K562 (cell line): ENCODE results near the gene APOL3. TPM values are rescaled to one million over a fixed set of nuclear protein-coding genes. Genes with fewer than 3 reads are reported as not detected.

ENCODE experiments used
- ATAC-seq: fragments of 200-7000 bp; cut with Tn5 transposase; 3 replicates; pipeline ENCODE4 v1.9.1; 2020; ENCODE audit warnings: moderate library complexity
- BruUV-seq: library from RNA; stranded (reverse); fragments of 400-500 nt; replicated peaks from 2 replicates; lab custom pipeline; 2021; lab: Mats Ljungman, UMichigan
- CTCF ChIA-PET: fragments of 300-600 bp; formaldehyde crosslinking; extraction: SDS; loops from one replicate; lab custom pipeline; 2021; ENCODE audit warnings: low intra/inter-chr PET ratio; lab: Yijun Ruan, JAX
- POLR2A ChIA-PET: fragments of 300-600, 350-650 bp; sonication (Branson Sonifier 250); formaldehyde crosslinking; extraction: SDS; loops from one replicate; lab custom pipeline; 2021; ENCODE audit warnings: antibody characterized with exemption, inconsistent platforms; lab: Yijun Ruan, JAX
- DNase-seq, 4 experiments: peaks; one replicate each; pipeline versions ENCODE4 v3.0.0 to v3.0.0-alpha.2; 2011 to 2018; ENCODE audit warnings: low spot score in 3 of 4, mixed read lengths in 3 of 4; ENCODE audit errors: extremely low read depth in 1 of 4
- FAIRE-seq: peaks from 2 replicates; lab custom pipeline; 2011; peaks lifted over from hg19 to GRCh38; lab: Jason Lieb, UNC
- H2AFZ ChIP-seq: 2 replicates; pipeline ENCODE4 v1.6.0; 2011; ENCODE audit warnings: low read depth, low read length, control low read depth, inconsistent platforms
- H3K27ac ChIP-seq: fragments of 200-600 bp; 3 replicates; pipeline ENCODE4 v1.8.0; 2011; ENCODE audit warnings: low read depth, mild to moderate bottlenecking, control low read depth, inconsistent platforms, low read length, moderate library complexity, mixed read lengths; ENCODE audit errors: extremely low read depth
- H3K27me3 ChIP-seq, 2 experiments: fragments of 300-600 bp in 1 of 2; 2 replicates in 1 of 2; 3 replicates in 1 of 2; pipeline versions ENCODE4 v1.6.0 to v1.8.0; 2011; ENCODE audit warnings: inconsistent platforms in 2 of 2, low read length in 2 of 2, mild to moderate bottlenecking in 1 of 2, mixed read lengths in 1 of 2, moderate library complexity in 1 of 2; ENCODE audit not compliant: control insufficient read depth in 2 of 2, insufficient read depth in 2 of 2
- H3K36me3 ChIP-seq: fragments of 300-600 bp; 3 replicates; pipeline ENCODE4 v1.8.0; 2011; ENCODE audit warnings: mild to moderate bottlenecking, low read length, inconsistent platforms; ENCODE audit not compliant: control insufficient read depth, insufficient read depth
- H3K4me1 ChIP-seq, 2 experiments: fragments of 200-600 bp in 1 of 2; replicated peaks in 1 of 2; 2 replicates in 1 of 2; 3 replicates in 1 of 2; pipeline versions ENCODE4 v1.5.1 to v1.8.0; 2011; ENCODE audit warnings: inconsistent platforms in 2 of 2, low read length in 2 of 2, mild to moderate bottlenecking in 1 of 2, mixed read lengths in 1 of 2, moderate library complexity in 1 of 2; ENCODE audit not compliant: control insufficient read depth in 2 of 2, insufficient read depth in 2 of 2
- H3K4me2 ChIP-seq: 2 replicates; pipeline ENCODE4 v1.6.1; 2011; ENCODE audit warnings: low read length, control low read depth, inconsistent platforms, mixed read lengths; ENCODE audit not compliant: insufficient read depth
- H3K4me3 ChIP-seq: fragments of 200-600 bp; sonication (generic), shearing (Covaris generic); 2 replicates; pipeline ENCODE4 v1.5.1; 2016; ENCODE audit warnings: control low read depth, inconsistent platforms
- H3K79me2 ChIP-seq: fragments of 200-600 bp; 3 replicates; pipeline ENCODE4 v1.8.0; 2011; ENCODE audit warnings: low read length, inconsistent platforms; ENCODE audit not compliant: control insufficient read depth, insufficient read depth
- H3K9ac ChIP-seq, 2 experiments: 2 replicates each; pipeline versions ENCODE4 v1.6.0 to v1.6.1; 2011; ENCODE audit warnings: low read depth in 2 of 2, low read length in 2 of 2, control low read depth in 1 of 2, inconsistent platforms in 1 of 2, mild to moderate bottlenecking in 1 of 2, mixed read lengths in 1 of 2; ENCODE audit not compliant: insufficient read depth in 1 of 2
- H3K9me1 ChIP-seq: one replicate; pipeline ENCODE4 v1.6.0; 2011; ENCODE audit warnings: inconsistent platforms, mild to moderate bottlenecking, low read length, moderate library complexity; ENCODE audit not compliant: control insufficient read depth, insufficient read depth
- H3K9me3 ChIP-seq: replicated peaks from 2 replicates; pipeline ENCODE4 v1.5.1; 2011; ENCODE audit warnings: low read depth, low read length, inconsistent platforms; ENCODE audit not compliant: control insufficient read depth, insufficient read depth
- H4K20me1 ChIP-seq: replicated peaks from 2 replicates; pipeline ENCODE4 v1.6.1; 2011; ENCODE audit warnings: low read length, inconsistent platforms, mixed read lengths; ENCODE audit not compliant: control insufficient read depth, insufficient read depth
- CTCF ChIP-seq, 3 experiments: IDR thresholded peaks in 2 of 3; conservative IDR thresholded peaks in 1 of 3; 2 replicates each; pipeline ENCODE4 v1.5.1; 2011 to 2012; ENCODE audit warnings: low read length in 3 of 3, mild to moderate bottlenecking in 3 of 3, control low read depth in 2 of 3, improper control_type of control experiment in 1 of 3, inconsistent platforms in 1 of 3, low read depth in 1 of 3, mixed read lengths in 1 of 3, moderate library complexity in 1 of 3; ENCODE audit not compliant: insufficient read depth in 2 of 3
- LARP7 ChIP-seq: fragments of 450-650 bp; IDR thresholded peaks from 2 replicates; pipeline ENCODE4 v1.6.1; 2016
- WGBS: fragments of 100-300 bp; shearing (Covaris generic); methylation state at CpG from one replicate; pipeline ENCODE4 v1.1.6; 2016; ENCODE audit warnings: low coverage, mixed read lengths; ENCODE audit not compliant: insufficient coverage; ENCODE audit errors: missing lambda C conversion rate; 5-methylcytosine and 5-hydroxymethylcytosine counted together
- in situ Hi-C: fragments of 300-500 bp; cut with MboI; formaldehyde crosslinking; loops from 4 replicates; pipeline ENCODE4 v1.15.0; 2018; ENCODE audit warnings: inconsistent platforms, mixed read lengths
- intact Hi-C: fragments of 100-400 bp; cut with micrococcal nuclease; formaldehyde crosslinking; loops from 2 replicates; pipeline ENCODE4 v1.14.2; 2022
- polyA plus RNA-seq, 8 experiments: library from polyadenylated mRNA; depleted of rRNA in 4 of 8; stranded (reverse) in 5 of 8; unstranded in 3 of 8; fragments of >200 nt; fragmentation: Nextera tagmentation in 2 of 8; fragmentation: Illumina TruSeq in 1 of 8; extraction: Ambion mirVana in 2 of 8; extraction: Trizol in 1 of 8; gene quantifications; 2 replicates each; pipeline versions ENCODE4 v1.2.1 to v1.2.3, GENCODE V29; 2011 to 2014; ENCODE audit warnings: inconsistent platforms in 1 of 8, missing spikeins in 1 of 8
- total RNA-seq, 7 experiments: library from RNA; depleted of rRNA in 6 of 7; stranded (reverse); fragments of >200 nt in 6 of 7; fragmentation: Illumina TruSeq in 2 of 7; extraction: Trizol in 2 of 7; gene quantifications; 2 replicates each; pipeline versions ENCODE4 v1.2.1 to v1.2.3, GENCODE V29; 2011 to 2021; ENCODE audit warnings: low replicate concordance in 1 of 7

Gene APOL3
- total and polyA plus RNA-seq, 9 of the 15 experiments (the other 6 are each of a cell fraction or from before 2014, with no cell fraction given): 0.25 to 1.1 (median 0.56) TPM; not detected in 1

- FAIRE-seq (no peak), DNase-seq (no peak), ATAC-seq (peak; percentile 20; the same call in 1 of the 3 replicates)
- Histone ChIP-seq H3K9me1 (no peaks in the 10 kb centered on the region), H3K9me3 (0 out of 2 replicates have a peak, but pooled peaks cover 2% of the 10 kb centered on the region), H3K9ac (no peak overlapping the region; a peak in 1 of 4 replicates), H3K4me1 (peaks cover 16 to 20% of the 10 kb centered on the region in 2 experiments; a peak in 4 of 5 replicates), H3K27me3 (no peaks in the 10 kb centered on the region), H3K4me2 (peak overlapping the region; percentile 21; the same call in 1 of the 2 replicates), H4K20me1 (no peaks in the 10 kb centered on the region), H3K79me2 (peaks cover 18% of the 10 kb centered on the region), H3K36me3 (no peaks in the 10 kb centered on the region), H3K27ac (no peak overlapping the region), H2AFZ (0 out of 2 replicates have a peak overlapping the region, but pooled peaks have one; percentile 15), H3K4me3 (no peak overlapping the region)
- intact Hi-C loops: no loop called here
- BruUV-seq: no TSS peak
- ChIA-PET CTCF (no interaction called here), POLR2A (interaction anchor here (0.6 to 0.9 kb wide), 2 partner anchors 65 to 114 kb away, joined by 3 to 4 read pairs; no protein-coding TSS in a partner anchor)
- in situ Hi-C loops: no loop called here
- TF ChIP-seq CTCF (IDR thresholded peaks at IDR 0.05 in 2 of 3, conservative IDR thresholded peaks at IDR 0.05 in 1 of 3; ENCODE audit: insufficient read depth in 2 of 3, low read depth in 1 of 3, low read length in 3 of 3): 0 out of 6 replicates have a peak, but pooled peaks of 1 of the 3 experiments have one; percentile 10
- TF ChIP-seq LARP7: no peak
- WGBS: 6% methylated on average over 5 of the region's 6 CpGs
Measured at GRCh38 chr22:36204632-36205015, 44.1 kb upstream of the APOL3 start.
